ENCODE measurements around the gene OR10H3. TPM values are rescaled to one million over a fixed set of nuclear protein-coding genes. Genes with fewer than 3 reads are reported as not detected.
"Not testable (repeated sequence)": the region's sequence is repeated elsewhere in the genome, so short reads cannot be mapped to it uniquely, and the experiment has no call there.

Gene OR10H3
- total and polyA plus RNA-seq, 2 of the 13 experiments (the other 11 are each of a cell fraction or from before 2014, with no cell fraction given), result not detected

GRCh38 chr19:15769586-15769985, 31.8 kb downstream of the OR10H3 start (continued):
- TF ChIP-seq, protein P1, sequence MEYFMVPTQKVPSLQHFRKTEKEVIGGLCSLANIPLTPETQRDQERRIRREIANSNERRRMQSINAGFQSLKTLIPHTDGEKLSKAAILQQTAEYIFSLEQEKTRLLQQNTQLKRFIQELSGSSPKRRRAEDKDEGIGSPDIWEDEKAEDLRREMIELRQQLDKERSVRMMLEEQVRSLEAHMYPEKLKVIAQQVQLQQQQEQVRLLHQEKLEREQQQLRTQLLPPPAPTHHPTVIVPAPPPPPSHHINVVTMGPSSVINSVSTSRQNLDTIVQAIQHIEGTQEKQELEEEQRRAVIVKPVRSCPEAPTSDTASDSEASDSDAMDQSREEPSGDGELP (IDR thresholded peaks at IDR 0.05; ENCODE audit: borderline replicate concordance, low read depth), result no peak
- TF ChIP-seq, protein P2, sequence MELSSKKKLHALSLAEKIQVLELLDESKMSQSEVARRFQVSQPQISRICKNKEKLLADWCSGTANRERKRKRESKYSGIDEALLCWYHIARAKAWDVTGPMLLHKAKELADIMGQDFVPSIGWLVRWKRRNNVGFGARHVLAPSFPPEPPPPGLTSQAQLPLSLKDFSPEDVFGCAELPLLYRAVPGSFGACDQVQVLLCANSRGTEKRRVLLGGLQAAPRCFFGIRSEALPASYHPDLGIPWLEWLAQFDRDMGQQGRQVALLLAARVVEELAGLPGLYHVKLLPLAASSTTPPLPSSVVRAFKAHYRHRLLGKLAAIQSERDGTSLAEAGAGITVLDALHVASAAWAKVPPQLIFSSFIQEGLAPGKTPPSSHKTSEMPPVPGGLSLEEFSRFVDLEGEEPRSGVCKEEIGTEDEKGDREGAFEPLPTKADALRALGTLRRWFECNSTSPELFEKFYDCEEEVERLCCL (CRISPR knock-in tag; IDR thresholded peaks at IDR 0.05; ENCODE audit: borderline replicate concordance), result no peak
- TF ChIP-seq SALL1 (CRISPR knock-in tag; IDR thresholded peaks at IDR 0.05), result peak; percentile 62
- TF ChIP-seq, protein P3, sequence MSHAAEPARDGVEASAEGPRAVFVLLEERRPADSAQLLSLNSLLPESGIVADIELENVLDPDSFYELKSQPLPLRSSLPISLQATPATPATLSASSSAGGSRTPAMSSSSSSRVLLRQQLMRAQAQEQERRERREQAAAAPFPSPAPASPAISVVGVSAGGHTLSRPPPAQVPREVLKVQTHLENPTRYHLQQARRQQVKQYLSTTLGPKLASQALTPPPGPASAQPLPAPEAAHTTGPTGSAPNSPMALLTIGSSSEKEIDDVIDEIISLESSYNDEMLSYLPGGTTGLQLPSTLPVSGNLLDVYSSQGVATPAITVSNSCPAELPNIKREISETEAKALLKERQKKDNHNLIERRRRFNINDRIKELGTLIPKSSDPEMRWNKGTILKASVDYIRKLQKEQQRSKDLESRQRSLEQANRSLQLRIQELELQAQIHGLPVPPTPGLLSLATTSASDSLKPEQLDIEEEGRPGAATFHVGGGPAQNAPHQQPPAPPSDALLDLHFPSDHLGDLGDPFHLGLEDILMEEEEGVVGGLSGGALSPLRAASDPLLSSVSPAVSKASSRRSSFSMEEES (CRISPR knock-in tag; IDR thresholded peaks at IDR 0.05), result 0 out of 2 replicates have a peak, but pooled peaks have one; percentile 22
- TF ChIP-seq GTF2F1 (IDR thresholded peaks at IDR 0.05; ENCODE audit: low read length), result no peak
- TF ChIP-seq ARNT2 (CRISPR knock-in tag; IDR thresholded peaks at IDR 0.05; ENCODE audit: low read depth), result no peak
- 0 out of 2 replicates have a peak, but pooled peaks have one; percentile 25 for TF ChIP-seq MIER3 (CRISPR knock-in tag; IDR thresholded peaks at IDR 0.05; ENCODE audit: borderline replicate concordance)
- TF ChIP-seq SP1 (IDR thresholded peaks at IDR 0.05), result no peak
- TF ChIP-seq SP1 (CRISPR knock-in tag; IDR thresholded peaks at IDR 0.05), result no peak
- TF ChIP-seq MIER2 (CRISPR knock-in tag; IDR thresholded peaks at IDR 0.05), result peak; percentile 96
- TF ChIP-seq PHF8 (CRISPR knock-in tag; IDR thresholded peaks at IDR 0.05), result no peak
- no peak for TF ChIP-seq MAFG (CRISPR knock-in tag; IDR thresholded peaks at IDR 0.05)
- no peak for TF ChIP-seq MZF1 (CRISPR knock-in tag; IDR thresholded peaks at IDR 0.05; ENCODE audit: borderline replicate concordance)
- TF ChIP-seq BCL3 (CRISPR knock-in tag; IDR thresholded peaks at IDR 0.05), result no peak
- TF ChIP-seq RARA (CRISPR knock-in tag; IDR thresholded peaks at IDR 0.05), result peak; percentile 43; the same call in 1 of the 2 replicates
- peak; percentile 45; the same call in 1 of the 2 replicates for TF ChIP-seq HDAC2 (CRISPR knock-in tag; IDR thresholded peaks at IDR 0.05)
- TF ChIP-seq WIZ (CRISPR knock-in tag; IDR thresholded peaks at IDR 0.05), result 0 out of 2 replicates have a peak, but pooled peaks have one; percentile 85
- TF ChIP-seq, protein P4, sequence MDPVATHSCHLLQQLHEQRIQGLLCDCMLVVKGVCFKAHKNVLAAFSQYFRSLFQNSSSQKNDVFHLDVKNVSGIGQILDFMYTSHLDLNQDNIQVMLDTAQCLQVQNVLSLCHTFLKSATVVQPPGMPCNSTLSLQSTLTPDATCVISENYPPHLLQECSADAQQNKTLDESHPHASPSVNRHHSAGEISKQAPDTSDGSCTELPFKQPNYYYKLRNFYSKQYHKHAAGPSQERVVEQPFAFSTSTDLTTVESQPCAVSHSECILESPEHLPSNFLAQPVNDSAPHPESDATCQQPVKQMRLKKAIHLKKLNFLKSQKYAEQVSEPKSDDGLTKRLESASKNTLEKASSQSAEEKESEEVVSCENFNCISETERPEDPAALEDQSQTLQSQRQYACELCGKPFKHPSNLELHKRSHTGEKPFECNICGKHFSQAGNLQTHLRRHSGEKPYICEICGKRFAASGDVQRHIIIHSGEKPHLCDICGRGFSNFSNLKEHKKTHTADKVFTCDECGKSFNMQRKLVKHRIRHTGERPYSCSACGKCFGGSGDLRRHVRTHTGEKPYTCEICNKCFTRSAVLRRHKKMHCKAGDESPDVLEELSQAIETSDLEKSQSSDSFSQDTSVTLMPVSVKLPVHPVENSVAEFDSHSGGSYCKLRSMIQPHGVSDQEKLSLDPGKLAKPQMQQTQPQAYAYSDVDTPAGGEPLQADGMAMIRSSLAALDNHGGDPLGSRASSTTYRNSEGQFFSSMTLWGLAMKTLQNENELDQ (CRISPR knock-in tag; IDR thresholded peaks at IDR 0.05; ENCODE audit: borderline replicate concordance), result 0 out of 2 replicates have a peak, but pooled peaks have one; percentile 55

- FAIRE-seq; CTCF ChIA-PET (ENCODE audit: low intra/inter-chr PET ratio, low total read pairs); H3K27me3 ChIP-seq (ENCODE audit: control insufficient read depth in 1 of 2, insufficient read depth in 2 of 2, low read length in 2 of 2); BruUV-seq (replicated peaks); H2AFZ ChIP-seq (ENCODE audit: low read length); H3K79me2 ChIP-seq (ENCODE audit: insufficient read depth, low read length); intact Hi-C loops (cut with micrococcal nuclease; ENCODE audit: unreplicated experiment); H3K27ac ChIP-seq (ENCODE audit: extremely low read length, insufficient read depth, low read length); H3K4me3 ChIP-seq (replicated peaks in 1 of 3; ENCODE audit: insufficient read depth in 1 of 3, low read depth in 2 of 3, low read length in 3 of 3); H4K20me1 ChIP-seq (ENCODE audit: insufficient read depth, low read length); in situ Hi-C loops (cut with HindIII; ENCODE audit: extremely low pct_ligation_motif_present, low pct_unique_long_range_greater_than_20kb); H3K36me3 ChIP-seq (replicated peaks in 1 of 2; ENCODE audit: control insufficient read depth in 1 of 2, insufficient read depth in 2 of 2, low read length in 2 of 2); H3K9ac ChIP-seq (ENCODE audit: insufficient read depth, low read depth, low read length); H3K9me3 ChIP-seq (ENCODE audit: low read length); POLR2A ChIA-PET; ATAC-seq; DNase-seq (ENCODE audit: low spot score); H3K4me2 ChIP-seq (ENCODE audit: low read depth, low read length); H3K4me1 ChIP-seq (ENCODE audit: insufficient read depth, low read length): not testable (repeated sequence)
- 0% methylated on average over 1 of the region's 3 CpGs for WGBS (ENCODE audit: low lambda C conversion rate)
Measured at GRCh38 chr19:15774159-15774558, 36.4 kb downstream of the OR10H3 start.
